ENCODE data around the gene CARNS1. TPM values are rescaled to one million over a fixed set of nuclear protein-coding genes. Genes with fewer than 3 reads are reported as not detected.
A peak's percentile ranks its signal among the peaks of the same experiment; 100 is the strongest.
"Not testable (repeated sequence)": the region's sequence is repeated elsewhere in the genome, so short reads cannot be mapped to it uniquely, and the experiment has no call there.

CARNS1 gene
- total and polyA plus RNA-seq, 2 experiments from 2014 or later, result 1.4 to 2.1 TPM

DNA sequence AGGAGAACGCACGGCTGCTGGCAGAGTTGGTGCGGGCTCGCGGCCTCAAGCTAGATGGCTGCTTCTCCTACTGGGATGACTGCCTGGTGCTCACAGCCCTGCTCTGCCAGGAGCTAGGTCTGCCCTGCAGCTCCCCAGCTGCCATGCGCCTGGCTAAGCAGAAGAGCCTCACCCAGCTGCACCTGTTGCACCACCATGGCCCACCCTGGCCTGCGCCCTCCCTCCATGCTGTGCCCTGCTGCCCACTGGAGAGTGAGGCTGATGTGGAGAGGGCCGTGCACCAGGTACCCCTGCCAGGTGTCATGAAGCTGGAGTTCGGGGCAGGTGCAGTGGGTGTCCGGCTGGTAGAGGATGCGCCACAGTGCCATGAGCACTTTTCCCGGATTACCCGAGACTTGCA is 8.0 kb downstream of the CARNS1 start:
- Histone ChIP-seq H3K27me3 (no peaks in the 10 kb centered on the region), H3K4me1 (ENCODE audit: low read depth) (peaks cover 7% of the 10 kb centered on the region), H3K36me3 (no peaks in the 10 kb centered on the region), H3K4me3 (no peak overlapping the region), H3K27ac (no peak overlapping the region), H3K9me3 (ENCODE audit: low read depth) (no peaks in the 10 kb centered on the region)
- no peak for DNase-seq (ENCODE audit: low read depth in 1 of 2, low spot score in 1 of 2)
- TF ChIP-seq, protein P1, sequence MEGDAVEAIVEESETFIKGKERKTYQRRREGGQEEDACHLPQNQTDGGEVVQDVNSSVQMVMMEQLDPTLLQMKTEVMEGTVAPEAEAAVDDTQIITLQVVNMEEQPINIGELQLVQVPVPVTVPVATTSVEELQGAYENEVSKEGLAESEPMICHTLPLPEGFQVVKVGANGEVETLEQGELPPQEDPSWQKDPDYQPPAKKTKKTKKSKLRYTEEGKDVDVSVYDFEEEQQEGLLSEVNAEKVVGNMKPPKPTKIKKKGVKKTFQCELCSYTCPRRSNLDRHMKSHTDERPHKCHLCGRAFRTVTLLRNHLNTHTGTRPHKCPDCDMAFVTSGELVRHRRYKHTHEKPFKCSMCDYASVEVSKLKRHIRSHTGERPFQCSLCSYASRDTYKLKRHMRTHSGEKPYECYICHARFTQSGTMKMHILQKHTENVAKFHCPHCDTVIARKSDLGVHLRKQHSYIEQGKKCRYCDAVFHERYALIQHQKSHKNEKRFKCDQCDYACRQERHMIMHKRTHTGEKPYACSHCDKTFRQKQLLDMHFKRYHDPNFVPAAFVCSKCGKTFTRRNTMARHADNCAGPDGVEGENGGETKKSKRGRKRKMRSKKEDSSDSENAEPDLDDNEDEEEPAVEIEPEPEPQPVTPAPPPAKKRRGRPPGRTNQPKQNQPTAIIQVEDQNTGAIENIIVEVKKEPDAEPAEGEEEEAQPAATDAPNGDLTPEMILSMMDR (IDR thresholded peaks at IDR 0.05; ENCODE audit: low read depth, low read length), result no peak

DNA sequence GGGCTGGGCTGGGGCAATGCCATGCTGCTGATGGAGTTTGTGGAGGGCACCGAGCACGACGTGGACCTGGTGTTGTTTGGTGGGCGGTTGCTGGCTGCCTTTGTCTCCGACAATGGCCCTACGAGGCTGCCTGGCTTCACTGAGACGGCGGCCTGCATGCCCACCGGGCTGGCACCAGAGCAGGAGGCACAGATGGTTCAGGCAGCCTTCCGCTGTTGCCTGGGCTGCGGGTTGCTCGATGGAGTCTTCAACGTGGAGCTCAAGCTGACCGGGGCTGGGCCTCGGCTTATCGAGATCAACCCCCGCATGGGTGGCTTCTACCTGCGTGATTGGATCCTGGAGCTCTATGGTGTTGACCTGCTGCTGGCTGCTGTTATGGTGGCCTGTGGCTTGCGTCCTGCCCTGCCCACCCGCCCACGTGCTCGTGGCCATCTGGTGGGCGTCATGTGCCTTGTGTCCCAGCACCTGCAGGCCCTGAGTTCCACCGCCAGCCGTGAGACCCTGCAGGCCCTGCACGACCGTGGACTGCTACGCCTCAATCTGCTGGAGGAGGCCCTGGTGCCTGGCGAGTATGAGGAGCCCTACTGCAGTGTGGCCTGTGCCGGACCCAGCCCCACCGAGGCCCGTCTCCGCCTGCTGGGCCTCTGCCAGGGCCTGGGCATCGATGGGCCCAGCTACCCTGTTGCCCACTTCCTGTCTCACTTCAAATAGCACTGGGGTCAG is 8.6 kb downstream of the CARNS1 start:
- TF ChIP-seq, protein P1 (IDR thresholded peaks at IDR 0.05; ENCODE audit: low read depth, low read length), result no peak
- Histone ChIP-seq H3K27ac (no peak overlapping the region), H3K4me3 (no peak overlapping the region), H3K9me3 (ENCODE audit: low read depth) (no peaks in the 10 kb centered on the region), H3K27me3 (no peaks in the 10 kb centered on the region), H3K4me1 (ENCODE audit: low read depth) (peaks cover 7% of the 10 kb centered on the region), H3K36me3 (no peaks in the 10 kb centered on the region)
- DNase-seq (ENCODE audit: low read depth in 1 of 2, low spot score in 1 of 2), result no peak

DNA sequence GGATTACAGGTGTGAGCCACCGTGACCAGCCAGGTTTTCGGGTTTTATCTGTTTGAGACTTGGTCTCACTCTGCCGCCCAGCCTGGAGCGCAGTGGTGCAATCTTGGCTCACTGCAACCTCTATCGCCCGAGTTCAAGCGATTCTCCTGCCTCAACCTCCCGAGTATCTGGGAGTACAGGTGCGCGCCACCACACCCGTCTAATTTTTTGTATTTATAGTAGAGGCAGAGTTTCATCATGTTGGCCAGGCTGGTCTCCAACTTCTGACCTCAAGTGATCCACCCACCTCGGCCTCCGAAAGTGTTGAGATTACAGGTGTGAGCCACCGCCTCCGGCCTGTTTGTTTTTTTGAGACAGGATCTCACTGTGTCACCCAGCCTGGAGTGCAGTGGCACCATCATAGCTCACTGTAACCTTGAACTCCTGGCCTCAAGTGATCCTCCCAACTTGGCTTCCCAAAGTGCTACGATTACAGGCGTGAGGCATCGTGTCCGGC is 11.9 kb downstream of the CARNS1 start:
- H3K27ac ChIP-seq, result peak overlapping the region; percentile 11
- H3K9me3 ChIP-seq (ENCODE audit: low read depth); DNase-seq (ENCODE audit: low read depth in 1 of 2, low spot score in 1 of 2); H3K36me3 ChIP-seq; H3K27me3 ChIP-seq; H3K4me1 ChIP-seq (ENCODE audit: low read depth): not testable (repeated sequence)
- H3K4me3 ChIP-seq, result peak overlapping the region; percentile 92

DNA sequence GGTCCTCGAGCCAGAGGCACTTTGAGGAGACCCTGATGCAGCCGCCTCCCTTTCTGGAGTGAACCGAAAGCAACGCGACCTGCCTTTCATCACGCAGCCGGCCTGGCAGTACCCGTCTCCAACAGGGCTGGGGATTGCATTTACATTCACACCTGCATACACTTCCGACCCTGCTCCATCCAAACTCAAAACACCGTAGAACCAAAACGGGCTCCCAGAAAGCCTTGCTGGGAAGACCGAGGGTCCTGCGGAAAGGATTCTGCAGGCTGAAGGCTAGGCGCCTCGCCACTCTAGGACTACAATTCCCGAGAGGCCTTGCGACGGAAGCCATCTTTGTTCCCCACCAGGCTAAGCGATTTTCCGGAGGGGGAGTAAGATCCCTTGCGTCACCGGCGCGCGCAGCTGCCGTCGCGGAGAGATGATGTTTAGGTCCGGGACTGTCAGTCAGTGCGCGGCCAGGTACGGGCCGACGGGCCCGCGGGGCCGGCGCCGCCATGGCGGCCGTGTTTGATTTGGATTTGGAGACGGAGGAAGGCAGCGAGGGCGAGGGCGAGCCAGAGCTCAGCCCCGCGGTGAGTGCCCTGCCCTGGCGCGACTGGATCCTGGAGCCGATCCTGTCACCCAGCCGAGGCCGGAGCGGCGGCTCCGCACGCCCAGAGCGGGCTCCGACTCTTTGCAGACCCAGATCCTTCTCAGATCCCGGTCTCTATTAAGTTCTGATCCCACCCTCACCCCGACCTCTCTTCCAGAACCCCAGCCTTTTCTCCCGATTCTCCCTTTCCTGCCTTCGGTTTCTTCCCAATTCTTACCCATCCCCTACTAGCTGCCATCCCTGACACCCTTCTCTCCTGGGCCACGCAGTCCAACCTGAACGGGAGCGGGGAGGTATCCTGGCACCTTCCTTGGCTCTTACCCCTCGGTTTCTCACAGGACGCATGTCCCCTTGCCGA is 12.8 kb downstream of the CARNS1 start, which contains the start of gene RPS6KB2:
Gene RPS6KB2, plus strand, starts transcription at position 443 of the 950 bp plus-strand sequence. Its CDS starts 52 bp downstream, at position 495.
- Histone ChIP-seq H3K9me3 (ENCODE audit: low read depth) (no peaks in the 10 kb centered on the region), H3K4me3 (peak within 1 kb of the TSS; percentile 92), H3K4me1 (ENCODE audit: low read depth) (no peaks in the 10 kb centered on the region), H3K36me3 (peaks cover 10% of the 10 kb centered on the region), H3K27me3 (no peaks in the 10 kb centered on the region), H3K27ac (peak within 1 kb of the TSS; percentile 91)
- peak; percentile 97 to 98 for DNase-seq (ENCODE audit: low read depth in 1 of 2, low spot score in 1 of 2)
- TF ChIP-seq, protein P1 (IDR thresholded peaks at IDR 0.05; ENCODE audit: low read depth, low read length), result no peak

DNA sequence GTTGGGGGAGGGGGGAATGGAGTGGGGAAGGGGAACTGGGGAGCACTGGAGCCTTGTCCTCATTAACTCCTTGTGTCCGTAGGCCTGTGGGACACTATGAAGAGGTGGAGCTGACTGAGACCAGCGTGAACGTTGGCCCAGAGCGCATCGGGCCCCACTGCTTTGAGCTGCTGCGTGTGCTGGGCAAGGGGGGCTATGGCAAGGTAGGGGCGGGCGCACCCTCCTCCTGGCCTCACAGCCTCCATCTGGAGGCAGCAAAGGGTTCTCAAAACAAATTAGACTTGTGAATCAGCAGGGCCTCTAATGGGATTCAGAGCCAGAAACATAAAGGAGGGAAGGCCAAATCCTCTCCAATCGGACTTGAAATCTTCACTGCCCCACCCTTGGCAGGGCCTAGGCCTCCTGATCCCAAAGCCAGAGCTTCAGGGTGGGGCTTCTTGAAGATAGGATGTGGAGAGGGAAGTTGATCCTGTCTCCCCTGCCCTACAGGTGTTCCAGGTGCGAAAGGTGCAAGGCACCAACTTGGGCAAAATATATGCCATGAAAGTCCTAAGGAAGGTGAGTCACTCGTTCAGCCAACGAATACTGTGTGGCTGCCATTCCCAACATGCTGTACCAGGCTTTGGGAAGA is 13.7 kb downstream of the CARNS1 start:
- no peak for DNase-seq (ENCODE audit: low read depth in 1 of 2, low spot score in 1 of 2)

More for the DNA sequence above, 13.7 kb downstream of the CARNS1 start:
- no peaks in the 10 kb centered on the region for H3K9me3 ChIP-seq (ENCODE audit: low read depth)
- H3K27ac ChIP-seq, result peak overlapping the region; percentile 91
- no peaks in the 10 kb centered on the region for H3K4me1 ChIP-seq (ENCODE audit: low read depth)
- peak overlapping the region; percentile 92 for H3K4me3 ChIP-seq
- H3K36me3 ChIP-seq, result peaks cover 17% of the 10 kb centered on the region
- H3K27me3 ChIP-seq, result no peaks in the 10 kb centered on the region
- TF ChIP-seq, protein P1 (IDR thresholded peaks at IDR 0.05; ENCODE audit: low read depth, low read length), result no peak
